ENCODE data around the gene PATE2. TPM values are rescaled to one million over a fixed set of nuclear protein-coding genes. Genes with fewer than 3 reads are reported as not detected.

PATE2 gene
- total and polyA plus RNA-seq, 2 of the 13 experiments (the other 11 are each of a cell fraction or from before 2014, with no cell fraction given), result not detected

- Histone ChIP-seq H3K4me2 (ENCODE audit: low read depth, low read length) (no peak overlapping the region), H3K36me3 (replicated peaks in 1 of 2; ENCODE audit: control insufficient read depth in 1 of 2, insufficient read depth in 2 of 2, low read length in 2 of 2) (no peaks in the 10 kb centered on the region), H3K9me3 (ENCODE audit: low read length) (no peaks in the 10 kb centered on the region), H3K4me3 (replicated peaks in 1 of 3; ENCODE audit: insufficient read depth in 1 of 3, low read depth in 2 of 3, low read length in 3 of 3) (no peak overlapping the region), H3K9ac (ENCODE audit: insufficient read depth, low read depth, low read length) (no peak overlapping the region), H3K27me3 (ENCODE audit: control insufficient read depth in 1 of 2, insufficient read depth in 2 of 2, low read length in 2 of 2) (peaks cover 1 to 25% of the 10 kb centered on the region in 2 experiments; a peak in 3 of 5 replicates), H4K20me1 (ENCODE audit: insufficient read depth, low read length) (no peaks in the 10 kb centered on the region), H3K4me1 (ENCODE audit: insufficient read depth, low read length) (no peaks in the 10 kb centered on the region), H2AFZ (ENCODE audit: low read length) (no peak overlapping the region), H3K79me2 (ENCODE audit: insufficient read depth, low read length) (no peaks in the 10 kb centered on the region), H3K27ac (ENCODE audit: extremely low read length, insufficient read depth, low read length) (no peak overlapping the region)
- TF ChIP-seq MED1 (CRISPR knock-in tag; IDR thresholded peaks at IDR 0.05) (no peak), MNT (IDR thresholded peaks at IDR 0.05) (no peak), HNRNPUL1 (IDR thresholded peaks at IDR 0.05; ENCODE audit: low read depth, low read length) (no peak), GATAD1 (CRISPR knock-in tag; IDR thresholded peaks at IDR 0.05) (no peak), PAWR (CRISPR knock-in tag; IDR thresholded peaks at IDR 0.05; ENCODE audit: borderline replicate concordance) (no peak), ZNF652 (CRISPR knock-in tag; IDR thresholded peaks at IDR 0.05; ENCODE audit: borderline replicate concordance, low read depth) (no peak), ZNF570 (CRISPR knock-in tag; IDR thresholded peaks at IDR 0.05; ENCODE audit: borderline replicate concordance) (no peak), PRDM4 (CRISPR knock-in tag; IDR thresholded peaks at IDR 0.05; ENCODE audit: borderline replicate concordance) (no peak), ZBTB21 (CRISPR knock-in tag; IDR thresholded peaks at IDR 0.05) (no peak), ZNF121 (CRISPR knock-in tag; IDR thresholded peaks at IDR 0.05) (no peak), ZNF704 (CRISPR knock-in tag; IDR thresholded peaks at IDR 0.05; ENCODE audit: borderline replicate concordance) (no peak)
- TF ChIP-seq, protein P1, sequence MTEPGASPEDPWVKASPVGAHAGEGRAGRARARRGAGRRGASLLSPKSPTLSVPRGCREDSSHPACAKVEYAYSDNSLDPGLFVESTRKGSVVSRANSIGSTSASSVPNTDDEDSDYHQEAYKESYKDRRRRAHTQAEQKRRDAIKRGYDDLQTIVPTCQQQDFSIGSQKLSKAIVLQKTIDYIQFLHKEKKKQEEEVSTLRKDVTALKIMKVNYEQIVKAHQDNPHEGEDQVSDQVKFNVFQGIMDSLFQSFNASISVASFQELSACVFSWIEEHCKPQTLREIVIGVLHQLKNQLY (CRISPR knock-in tag; IDR thresholded peaks at IDR 0.05), result no peak
- TF ChIP-seq, protein P2, sequence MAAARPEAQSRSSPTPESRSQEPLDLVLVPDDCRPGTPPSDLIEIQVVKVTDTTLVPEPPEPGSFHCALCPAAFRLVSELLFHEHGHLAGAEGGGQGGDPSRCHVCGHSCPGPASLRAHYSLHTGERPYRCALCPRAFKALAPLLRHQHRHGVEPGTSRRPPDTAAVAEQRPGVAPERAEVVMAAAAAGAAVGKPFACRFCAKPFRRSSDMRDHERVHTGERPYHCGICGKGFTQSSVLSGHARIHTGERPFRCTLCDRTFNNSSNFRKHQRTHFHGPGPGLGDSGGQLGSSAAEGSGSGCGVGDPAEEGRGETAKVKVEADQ (CRISPR knock-in tag; IDR thresholded peaks at IDR 0.05; ENCODE audit: borderline replicate concordance), result no peak
- TF ChIP-seq, protein P3, sequence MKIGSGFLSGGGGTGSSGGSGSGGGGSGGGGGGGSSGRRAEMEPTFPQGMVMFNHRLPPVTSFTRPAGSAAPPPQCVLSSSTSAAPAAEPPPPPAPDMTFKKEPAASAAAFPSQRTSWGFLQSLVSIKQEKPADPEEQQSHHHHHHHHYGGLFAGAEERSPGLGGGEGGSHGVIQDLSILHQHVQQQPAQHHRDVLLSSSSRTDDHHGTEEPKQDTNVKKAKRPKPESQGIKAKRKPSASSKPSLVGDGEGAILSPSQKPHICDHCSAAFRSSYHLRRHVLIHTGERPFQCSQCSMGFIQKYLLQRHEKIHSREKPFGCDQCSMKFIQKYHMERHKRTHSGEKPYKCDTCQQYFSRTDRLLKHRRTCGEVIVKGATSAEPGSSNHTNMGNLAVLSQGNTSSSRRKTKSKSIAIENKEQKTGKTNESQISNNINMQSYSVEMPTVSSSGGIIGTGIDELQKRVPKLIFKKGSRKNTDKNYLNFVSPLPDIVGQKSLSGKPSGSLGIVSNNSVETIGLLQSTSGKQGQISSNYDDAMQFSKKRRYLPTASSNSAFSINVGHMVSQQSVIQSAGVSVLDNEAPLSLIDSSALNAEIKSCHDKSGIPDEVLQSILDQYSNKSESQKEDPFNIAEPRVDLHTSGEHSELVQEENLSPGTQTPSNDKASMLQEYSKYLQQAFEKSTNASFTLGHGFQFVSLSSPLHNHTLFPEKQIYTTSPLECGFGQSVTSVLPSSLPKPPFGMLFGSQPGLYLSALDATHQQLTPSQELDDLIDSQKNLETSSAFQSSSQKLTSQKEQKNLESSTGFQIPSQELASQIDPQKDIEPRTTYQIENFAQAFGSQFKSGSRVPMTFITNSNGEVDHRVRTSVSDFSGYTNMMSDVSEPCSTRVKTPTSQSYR (CRISPR knock-in tag; IDR thresholded peaks at IDR 0.05; ENCODE audit: borderline replicate concordance), result no peak
- POLR2A ChIA-PET, result no interaction called here
- WGBS (ENCODE audit: low lambda C conversion rate), result 14% methylated on average over 3 of the region's 3 CpGs
- no peak for FAIRE-seq
- BruUV-seq (replicated peaks), result no TSS peak
- ATAC-seq, result no peak
- CTCF ChIA-PET (ENCODE audit: low intra/inter-chr PET ratio, low total read pairs), result no interaction called here
- in situ Hi-C loops (cut with HindIII; ENCODE audit: extremely low pct_ligation_motif_present, low pct_unique_long_range_greater_than_20kb) (no loop called here), intact Hi-C loops (cut with micrococcal nuclease; ENCODE audit: unreplicated experiment) (no loop called here)
- no peak for DNase-seq (ENCODE audit: low spot score)
Observed at GRCh38 chr11:125773516-125773915, 5.1 kb downstream of the PATE2 start.

Measured in HepG2 (cell line).